ENCODE measurements around the gene CCDC167.

The CCDC167 gene

GRCh38 chr6:37486121-37486839 is 13.4 kb downstream of the CCDC167 start:
- DNase-seq: no peak

GRCh38 chr6:37485291-37485702 is 14.4 kb downstream of the CCDC167 start:
- no peak for DNase-seq

GRCh38 chr6:37484786-37485170 is 14.9 kb downstream of the CCDC167 start:
- DNase-seq: no peak

GRCh38 chr6:37483917-37484785 is 15.5 kb downstream of the CCDC167 start:
- DNase-seq: peak; percentile 36

- no peak for DNase-seq
Measured at GRCh38 chr6:37483252-37483901, 16.3 kb downstream of the CCDC167 start.

DNA sequence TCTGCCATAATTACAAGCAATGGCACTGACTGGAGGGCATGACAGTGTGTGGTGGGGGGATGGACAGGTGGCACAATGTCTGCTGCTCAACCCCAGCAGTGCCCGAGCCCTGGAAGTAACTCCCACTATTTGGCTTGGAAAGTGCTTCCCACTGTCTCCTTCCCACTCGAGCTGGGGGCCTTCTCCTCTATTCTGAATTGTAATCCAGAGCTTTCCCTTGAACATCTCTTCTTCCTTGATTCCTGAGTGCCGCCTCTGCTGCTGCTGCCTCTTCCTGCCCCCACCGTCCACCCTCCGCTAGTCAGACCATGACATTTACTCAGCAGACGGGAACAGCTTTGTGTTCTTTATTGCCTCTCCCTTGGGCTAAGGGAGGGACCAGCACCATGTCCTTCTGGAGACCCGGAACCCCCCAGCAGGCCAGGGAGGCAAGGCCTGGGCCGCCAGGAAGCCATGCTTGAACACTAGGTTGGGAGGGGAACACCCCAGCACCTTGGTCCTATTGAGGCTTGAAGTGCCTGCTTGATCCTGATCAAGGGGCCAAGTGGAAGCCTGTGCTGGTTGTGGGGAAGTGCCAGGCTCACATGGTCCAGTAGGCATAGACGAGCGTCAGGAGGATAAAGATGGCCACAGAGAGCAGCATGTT is 17.0 kb downstream of the CCDC167 start:
- no peak for DNase-seq

GRCh38 chr6:37481711-37482605 is 17.7 kb downstream of the CCDC167 start:
- DNase-seq: peak; percentile 34

GRCh38 chr6:37480951-37481534 is 18.6 kb downstream of the CCDC167 start:
- peak; percentile 77 for DNase-seq

GRCh38 chr6:37480118-37480736 is 19.5 kb downstream of the CCDC167 start:
- DNase-seq: no peak

DNA sequence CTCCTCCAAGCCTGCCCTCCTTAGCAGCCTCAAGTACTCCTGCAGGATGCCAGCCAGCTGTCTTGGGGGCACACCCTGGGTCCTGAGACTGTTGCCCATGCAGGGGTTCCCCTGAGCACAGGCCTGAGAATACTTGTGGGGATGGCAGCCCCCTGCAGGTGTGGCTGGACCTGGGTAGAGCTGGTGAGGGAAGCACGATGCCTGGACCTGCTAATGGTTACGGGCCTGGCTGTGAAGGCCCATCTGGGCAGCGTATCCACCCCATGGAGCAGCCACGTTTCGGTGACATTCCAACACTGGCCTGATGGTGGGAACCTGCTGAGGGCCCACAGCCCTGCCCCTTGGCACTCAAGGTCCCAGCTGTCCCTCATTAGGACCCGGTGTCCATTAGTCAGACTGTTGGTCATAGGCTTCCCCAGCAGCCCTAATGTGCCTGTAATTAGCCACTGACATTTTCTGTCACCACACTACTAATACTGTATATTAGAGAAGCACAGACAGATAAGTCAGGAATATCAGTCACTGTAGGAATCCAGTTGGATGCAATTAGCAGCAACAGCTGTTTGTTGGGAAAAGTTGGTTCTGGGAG is 20.3 kb downstream of the CCDC167 start:
- DNase-seq: no peak

- no peak for DNase-seq
Measured at GRCh38 chr6:37478827-37479226, 20.9 kb downstream of the CCDC167 start.

GRCh38 chr6:37477656-37478435 is 21.8 kb downstream of the CCDC167 start:
- DNase-seq: no peak

- DNase-seq: no peak
Measured at GRCh38 chr6:37477191-37477590, 22.5 kb downstream of the CCDC167 start.

GRCh38 chr6:37474316-37474715 is 25.4 kb downstream of the CCDC167 start:
- DNase-seq: no peak

DNA sequence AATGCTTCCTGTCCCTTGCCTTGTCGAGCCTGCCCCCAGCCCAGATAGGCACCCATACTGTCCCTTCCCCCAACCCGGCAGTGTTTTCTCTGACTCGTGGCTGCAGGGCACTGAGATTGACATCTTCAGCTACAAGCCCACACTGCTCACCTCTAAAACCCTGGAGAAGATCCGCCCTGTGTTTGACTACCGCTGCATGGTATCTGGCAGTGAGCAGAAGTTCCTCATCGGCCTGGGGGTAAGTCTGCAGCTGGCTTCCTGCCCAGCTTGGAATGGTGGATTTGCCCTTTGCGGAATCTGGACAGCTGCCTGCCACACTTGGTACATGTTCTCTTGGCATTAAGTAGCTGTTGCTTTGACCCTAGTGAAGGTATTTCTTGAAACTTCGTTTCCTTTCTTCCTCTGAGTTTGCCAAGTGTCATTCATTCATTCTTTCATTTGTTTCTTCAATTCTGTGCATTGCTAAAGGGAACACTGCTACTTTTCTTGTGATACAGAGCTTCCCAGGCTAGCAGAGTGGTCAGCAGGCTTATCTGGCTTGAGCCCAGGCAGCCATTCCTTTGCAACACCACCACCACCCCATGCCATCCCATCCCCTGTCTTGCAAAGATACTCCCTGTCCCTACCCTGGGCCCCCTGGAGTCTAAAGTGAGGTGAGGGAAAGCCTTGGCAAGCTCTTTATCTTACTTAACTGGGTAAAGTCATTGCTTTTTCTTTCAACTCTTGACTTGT is 26.2 kb downstream of the CCDC167 start:
- DNase-seq: no peak

DNA sequence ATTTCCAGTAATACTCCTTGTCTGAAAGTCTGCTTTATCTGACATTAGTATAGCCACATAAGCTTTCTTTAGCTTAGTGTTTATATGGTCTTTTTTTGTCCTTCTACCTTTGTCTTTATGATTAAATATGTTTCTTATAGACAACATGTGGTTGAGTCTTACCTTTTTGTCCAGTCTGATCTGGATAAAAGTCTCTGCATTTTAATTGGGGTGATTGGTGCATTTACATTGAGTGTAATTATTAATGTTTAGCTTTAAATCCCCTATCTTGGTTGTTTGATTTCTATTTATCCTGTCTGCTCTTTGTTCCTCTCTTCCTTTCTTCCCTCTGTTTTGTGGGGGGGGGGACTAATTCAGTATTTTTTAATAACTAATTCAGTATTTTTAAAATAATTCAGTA is 32.0 kb downstream of the CCDC167 start:
- DNase-seq: no peak

DNA sequence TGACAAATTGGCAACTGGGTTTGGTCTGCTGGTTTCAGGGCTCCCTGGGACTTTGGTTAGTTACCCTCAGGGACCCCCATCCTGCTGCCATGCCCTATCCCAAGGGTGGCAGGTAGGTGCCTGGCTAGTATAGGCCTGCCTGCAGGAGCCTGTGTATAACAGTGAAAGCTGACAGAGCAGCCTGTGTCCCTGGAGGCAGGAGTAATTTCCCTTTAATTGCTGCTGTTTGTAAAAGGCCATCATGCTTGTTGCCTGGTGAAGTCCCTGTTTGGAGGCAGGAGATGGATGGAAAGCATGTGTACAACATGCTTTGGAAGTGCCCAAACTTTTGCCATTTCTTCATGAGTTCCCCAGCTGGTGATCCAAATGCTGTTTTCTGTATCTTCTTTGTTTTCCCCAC is 36.6 kb downstream of the CCDC167 start:
- no peak for DNase-seq

DNA sequence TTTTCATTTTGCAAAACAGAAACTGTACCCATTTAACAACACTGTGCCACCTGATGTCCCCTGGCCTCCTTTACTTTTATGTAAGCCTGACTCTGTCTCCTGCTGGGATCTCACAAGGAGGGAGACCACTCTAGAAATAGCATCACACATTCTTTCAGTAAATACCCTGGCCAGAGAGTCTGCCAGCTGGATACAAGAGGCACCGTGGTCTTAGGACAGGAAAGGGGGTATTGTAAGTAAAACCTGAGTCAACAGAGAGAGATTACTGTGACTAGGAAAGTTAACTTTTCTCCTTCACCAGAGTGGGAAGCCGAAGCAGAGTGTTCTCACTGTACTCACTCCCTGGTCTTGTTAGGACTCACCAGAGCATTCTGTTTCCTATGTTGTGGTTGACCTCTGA is 38.9 kb downstream of the CCDC167 start:
- DNase-seq: no peak

All from COR-L47 (cell line).